ENCODE data around the gene CXCR5. TPM values are rescaled to one million over a fixed set of nuclear protein-coding genes. Genes with fewer than 3 reads are reported as not detected.

CXCR5 gene
- total and polyA plus RNA-seq, 2 donors, result 0.57 to 1.3 TPM

DNA sequence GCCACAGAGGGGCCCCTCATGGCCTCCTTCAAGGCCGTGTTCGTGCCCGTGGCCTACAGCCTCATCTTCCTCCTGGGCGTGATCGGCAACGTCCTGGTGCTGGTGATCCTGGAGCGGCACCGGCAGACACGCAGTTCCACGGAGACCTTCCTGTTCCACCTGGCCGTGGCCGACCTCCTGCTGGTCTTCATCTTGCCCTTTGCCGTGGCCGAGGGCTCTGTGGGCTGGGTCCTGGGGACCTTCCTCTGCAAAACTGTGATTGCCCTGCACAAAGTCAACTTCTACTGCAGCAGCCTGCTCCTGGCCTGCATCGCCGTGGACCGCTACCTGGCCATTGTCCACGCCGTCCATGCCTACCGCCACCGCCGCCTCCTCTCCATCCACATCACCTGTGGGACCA, 10.0 kb downstream of the CXCR5 start:
- peaks cover 8% of the 10 kb centered on the region in 2 donors for H3K36me3 ChIP-seq (ENCODE audit: control insufficient read depth in 2 of 2, insufficient read depth in 2 of 2, low read length in 1 of 2)
- H3K27me3 ChIP-seq (ENCODE audit: control insufficient read depth in 2 of 2, insufficient read depth in 1 of 2, low read length in 1 of 2), result no peaks in the 10 kb centered on the region
- WGBS, result 99% methylated on average over 22 of the region's 22 CpGs
- DNase-seq (ENCODE audit: low read depth in 6 of 9, low spot score in 9 of 9), result no peak
- no peak overlapping the region for H3K4me3 ChIP-seq (ENCODE audit: low read length in 2 of 2)
- H3K4me1 ChIP-seq (ENCODE audit: control insufficient read depth in 2 of 2, insufficient read depth in 2 of 2, low read length in 2 of 2), result peaks cover 47 to 96% of the 10 kb centered on the region in 2 donors
- peak overlapping the region; percentile 87 to 97 for H3K27ac ChIP-seq (ENCODE audit: low read depth in 1 of 2, low read length in 1 of 2)
- peaks cover 0 to 10% of the 10 kb centered on the region in 2 donors for H3K9me3 ChIP-seq (ENCODE audit: control insufficient read depth in 2 of 2, insufficient read depth in 1 of 2, low read length in 1 of 2)

DNA sequence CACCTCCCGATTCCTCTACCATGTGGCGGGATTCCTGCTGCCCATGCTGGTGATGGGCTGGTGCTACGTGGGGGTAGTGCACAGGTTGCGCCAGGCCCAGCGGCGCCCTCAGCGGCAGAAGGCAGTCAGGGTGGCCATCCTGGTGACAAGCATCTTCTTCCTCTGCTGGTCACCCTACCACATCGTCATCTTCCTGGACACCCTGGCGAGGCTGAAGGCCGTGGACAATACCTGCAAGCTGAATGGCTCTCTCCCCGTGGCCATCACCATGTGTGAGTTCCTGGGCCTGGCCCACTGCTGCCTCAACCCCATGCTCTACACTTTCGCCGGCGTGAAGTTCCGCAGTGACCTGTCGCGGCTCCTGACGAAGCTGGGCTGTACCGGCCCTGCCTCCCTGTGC, 10.5 kb downstream of the CXCR5 start:
- H3K9me3 ChIP-seq (ENCODE audit: control insufficient read depth in 2 of 2, insufficient read depth in 1 of 2, low read length in 1 of 2), result peaks cover 0 to 10% of the 10 kb centered on the region in 2 donors
- WGBS, result 96% methylated on average over 19 of the region's 19 CpGs
- H3K4me3 ChIP-seq (ENCODE audit: low read length in 2 of 2), result no peak overlapping the region
- H3K27ac ChIP-seq (ENCODE audit: low read depth in 1 of 2, low read length in 1 of 2), result no peak overlapping the region
- H3K36me3 ChIP-seq (ENCODE audit: control insufficient read depth in 2 of 2, insufficient read depth in 2 of 2, low read length in 1 of 2), result peaks cover 13% of the 10 kb centered on the region in 2 donors
- no peaks in the 10 kb centered on the region for H3K27me3 ChIP-seq (ENCODE audit: control insufficient read depth in 2 of 2, insufficient read depth in 1 of 2, low read length in 1 of 2)
- no peak for DNase-seq (ENCODE audit: low read depth in 6 of 9, low spot score in 9 of 9)
- peaks cover 44 to 91% of the 10 kb centered on the region in 2 donors for H3K4me1 ChIP-seq (ENCODE audit: control insufficient read depth in 2 of 2, insufficient read depth in 2 of 2, low read length in 2 of 2)

DNA sequence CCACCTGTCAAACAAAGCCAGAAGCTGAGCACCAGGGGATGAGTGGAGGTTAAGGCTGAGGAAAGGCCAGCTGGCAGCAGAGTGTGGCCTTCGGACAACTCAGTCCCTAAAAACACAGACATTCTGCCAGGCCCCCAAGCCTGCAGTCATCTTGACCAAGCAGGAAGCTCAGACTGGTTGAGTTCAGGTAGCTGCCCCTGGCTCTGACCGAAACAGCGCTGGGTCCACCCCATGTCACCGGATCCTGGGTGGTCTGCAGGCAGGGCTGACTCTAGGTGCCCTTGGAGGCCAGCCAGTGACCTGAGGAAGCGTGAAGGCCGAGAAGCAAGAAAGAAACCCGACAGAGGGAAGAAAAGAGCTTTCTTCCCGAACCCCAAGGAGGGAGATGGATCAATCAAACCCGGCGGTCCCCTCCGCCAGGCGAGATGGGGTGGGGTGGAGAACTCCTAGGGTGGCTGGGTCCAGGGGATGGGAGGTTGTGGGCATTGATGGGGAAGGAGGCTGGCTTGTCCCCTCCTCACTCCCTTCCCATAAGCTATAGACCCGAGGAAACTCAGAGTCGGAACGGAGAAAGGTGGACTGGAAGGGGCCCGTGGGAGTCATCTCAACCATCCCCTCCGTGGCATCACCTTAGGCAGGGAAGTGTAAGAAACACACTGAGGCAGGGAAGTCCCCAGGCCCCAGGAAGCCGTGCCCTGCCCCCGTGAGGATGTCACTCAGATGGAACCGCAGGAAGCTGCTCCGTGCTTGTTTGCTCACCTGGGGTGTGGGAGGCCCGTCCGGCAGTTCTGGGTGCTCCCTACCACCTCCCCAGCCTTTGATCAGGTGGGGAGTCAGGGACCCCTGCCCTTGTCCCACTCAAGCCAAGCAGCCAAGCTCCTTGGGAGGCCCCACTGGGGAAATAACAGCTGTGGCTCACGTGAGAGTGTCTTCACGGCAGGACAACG, 11.7 kb downstream of the CXCR5 start:
- H3K9me3 ChIP-seq (ENCODE audit: control insufficient read depth in 2 of 2, insufficient read depth in 1 of 2, low read length in 1 of 2), result peaks cover 0 to 10% of the 10 kb centered on the region in 2 donors
- DNase-seq (ENCODE audit: low read depth in 6 of 9, low spot score in 9 of 9), result peak in 4 of 9 donors; percentile 69 to 88 (median 74)
- no peaks in the 10 kb centered on the region for H3K27me3 ChIP-seq (ENCODE audit: control insufficient read depth in 2 of 2, insufficient read depth in 1 of 2, low read length in 1 of 2)
- 74% methylated on average over 26 of the region's 26 CpGs for WGBS
- H3K4me3 ChIP-seq (ENCODE audit: low read length in 2 of 2), result peak overlapping the region in 1 of 2 donors; percentile 4
- H3K4me1 ChIP-seq (ENCODE audit: control insufficient read depth in 2 of 2, insufficient read depth in 2 of 2, low read length in 2 of 2), result peaks cover 42 to 79% of the 10 kb centered on the region in 2 donors
- peaks cover 24 to 25% of the 10 kb centered on the region in 2 donors for H3K36me3 ChIP-seq (ENCODE audit: control insufficient read depth in 2 of 2, insufficient read depth in 2 of 2, low read length in 1 of 2)
- H3K27ac ChIP-seq (ENCODE audit: low read depth in 1 of 2, low read length in 1 of 2), result peak overlapping the region; percentile 60 to 87

DNA sequence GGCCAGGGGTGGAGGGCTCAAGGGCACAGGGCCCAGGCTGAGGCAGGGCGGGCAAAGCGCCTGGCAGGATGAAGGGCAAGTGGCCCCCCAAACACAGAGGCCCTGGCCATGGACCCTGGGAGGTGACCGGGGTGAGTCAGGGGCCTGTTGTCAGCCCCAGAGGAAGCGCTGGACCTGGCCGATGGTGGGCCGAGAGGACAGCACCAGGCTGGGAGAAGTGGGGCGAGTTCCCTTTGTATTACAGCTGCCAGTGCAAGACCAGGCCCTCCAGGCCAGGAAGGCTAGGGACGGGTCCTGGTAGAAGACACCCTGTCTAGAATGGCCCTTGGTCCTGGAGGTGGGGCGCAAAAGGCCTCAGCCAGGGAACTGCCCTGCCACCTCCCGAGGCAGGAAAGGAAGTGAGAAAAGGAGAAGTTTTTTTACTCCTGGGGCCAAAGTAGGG, 12.8 kb downstream of the CXCR5 start:
- no peak for DNase-seq (ENCODE audit: low read depth in 6 of 9, low spot score in 9 of 9)
- H3K4me3 ChIP-seq (ENCODE audit: low read length in 2 of 2), result no peak overlapping the region
- H3K27ac ChIP-seq (ENCODE audit: low read depth in 1 of 2, low read length in 1 of 2), result peak overlapping the region in 1 of 2 donors; percentile 26
- H3K36me3 ChIP-seq (ENCODE audit: control insufficient read depth in 2 of 2, insufficient read depth in 2 of 2, low read length in 1 of 2), result peaks cover 36% of the 10 kb centered on the region in 2 donors
- no peaks in the 10 kb centered on the region for H3K27me3 ChIP-seq (ENCODE audit: control insufficient read depth in 2 of 2, insufficient read depth in 1 of 2, low read length in 1 of 2)
- H3K9me3 ChIP-seq (ENCODE audit: control insufficient read depth in 2 of 2, insufficient read depth in 1 of 2, low read length in 1 of 2), result peaks cover 0 to 10% of the 10 kb centered on the region in 2 donors
- H3K4me1 ChIP-seq (ENCODE audit: control insufficient read depth in 2 of 2, insufficient read depth in 2 of 2, low read length in 2 of 2), result peaks cover 39 to 68% of the 10 kb centered on the region in 2 donors
- WGBS, result 93% methylated on average over 10 of the region's 10 CpGs

DNA sequence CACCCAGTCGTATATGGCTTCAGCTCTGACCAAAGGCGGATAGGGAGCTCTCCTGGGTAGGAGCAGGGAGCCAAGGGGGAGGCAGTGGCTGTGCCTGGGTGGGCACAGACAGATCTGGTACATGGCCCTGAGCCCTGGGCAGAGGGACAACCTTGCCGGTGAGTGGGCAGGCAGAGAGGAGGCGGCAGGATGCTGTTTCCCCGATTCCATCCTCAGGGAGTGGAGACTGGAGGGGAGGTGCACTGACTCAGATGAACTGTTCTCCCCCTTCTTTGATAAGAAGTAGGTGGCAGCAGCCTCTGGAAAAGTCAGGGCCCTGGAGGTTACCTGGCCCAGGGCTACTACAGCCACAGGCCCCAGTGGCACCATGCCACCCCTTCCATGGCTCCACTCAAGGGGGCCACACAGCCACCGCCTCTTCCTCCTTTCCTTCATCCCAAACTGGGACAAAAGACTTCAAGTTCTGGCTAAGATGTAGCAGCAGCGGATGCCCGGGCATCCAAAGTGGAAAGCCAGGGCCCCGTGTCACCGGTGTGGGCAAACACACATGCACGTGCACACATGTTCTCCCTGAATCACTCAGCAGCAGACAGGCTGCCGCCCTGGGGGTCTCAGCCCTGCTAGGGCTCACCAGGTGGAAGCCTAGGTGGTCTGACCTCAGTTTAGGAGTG, 13.4 kb downstream of the CXCR5 start:
- DNase-seq (ENCODE audit: low read depth in 6 of 9, low spot score in 9 of 9), result no peak
- 95% methylated on average over 12 of the region's 12 CpGs for WGBS
- Histone ChIP-seq H3K4me3 (ENCODE audit: low read length in 2 of 2) (no peak overlapping the region), H3K4me1 (ENCODE audit: control insufficient read depth in 2 of 2, insufficient read depth in 2 of 2, low read length in 2 of 2) (peaks cover 36 to 62% of the 10 kb centered on the region in 2 donors), H3K9me3 (ENCODE audit: control insufficient read depth in 2 of 2, insufficient read depth in 1 of 2, low read length in 1 of 2) (peaks cover 0 to 6% of the 10 kb centered on the region in 2 donors), H3K36me3 (ENCODE audit: control insufficient read depth in 2 of 2, insufficient read depth in 2 of 2, low read length in 1 of 2) (peaks cover 41 to 42% of the 10 kb centered on the region in 2 donors), H3K27me3 (ENCODE audit: control insufficient read depth in 2 of 2, insufficient read depth in 1 of 2, low read length in 1 of 2) (no peaks in the 10 kb centered on the region), H3K27ac (ENCODE audit: low read depth in 1 of 2, low read length in 1 of 2) (no peak overlapping the region)

DNA sequence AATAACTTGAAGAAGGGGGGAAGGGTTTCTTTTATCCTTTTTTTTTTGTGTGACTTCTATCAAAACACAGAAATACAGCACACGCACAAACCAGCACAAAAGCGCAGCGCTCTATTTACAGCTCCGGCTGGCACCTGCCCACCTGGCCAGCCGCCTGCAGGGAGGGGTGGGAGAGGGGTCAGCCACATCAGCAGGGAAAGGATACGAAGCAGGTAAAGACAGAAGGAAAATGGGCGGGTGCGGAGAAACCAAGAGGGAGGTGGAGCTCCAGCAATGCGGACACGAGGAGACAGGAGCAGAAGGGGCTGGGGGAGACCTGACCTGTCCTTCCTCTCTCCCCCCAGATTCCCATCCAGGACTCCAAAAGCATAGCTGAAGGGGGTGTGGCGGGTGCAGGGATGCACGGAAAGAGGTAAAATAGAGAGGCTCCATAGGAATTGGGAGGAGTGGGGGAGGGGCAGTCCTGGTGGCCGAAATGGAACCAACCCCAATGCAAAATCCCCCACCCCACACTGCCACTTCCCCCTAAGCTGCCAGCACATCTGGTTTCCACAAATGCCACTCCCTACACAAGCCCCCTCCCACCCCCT, 14.1 kb downstream of the CXCR5 start:
- Histone ChIP-seq H3K36me3 (ENCODE audit: control insufficient read depth in 2 of 2, insufficient read depth in 2 of 2, low read length in 1 of 2) (peaks cover 49% of the 10 kb centered on the region in 2 donors), H3K27ac (ENCODE audit: low read depth in 1 of 2, low read length in 1 of 2) (no peak overlapping the region), H3K4me1 (ENCODE audit: control insufficient read depth in 2 of 2, insufficient read depth in 2 of 2, low read length in 2 of 2) (peaks cover 31 to 55% of the 10 kb centered on the region in 2 donors), H3K9me3 (ENCODE audit: control insufficient read depth in 2 of 2, insufficient read depth in 1 of 2, low read length in 1 of 2) (peaks cover 0 to 4% of the 10 kb centered on the region in 2 donors), H3K27me3 (ENCODE audit: control insufficient read depth in 2 of 2, insufficient read depth in 1 of 2, low read length in 1 of 2) (no peaks in the 10 kb centered on the region), H3K4me3 (ENCODE audit: low read length in 2 of 2) (no peak overlapping the region)
- WGBS, result 96% methylated on average over 13 of the region's 13 CpGs
- DNase-seq (ENCODE audit: low read depth in 6 of 9, low spot score in 9 of 9), result no peak

DNA sequence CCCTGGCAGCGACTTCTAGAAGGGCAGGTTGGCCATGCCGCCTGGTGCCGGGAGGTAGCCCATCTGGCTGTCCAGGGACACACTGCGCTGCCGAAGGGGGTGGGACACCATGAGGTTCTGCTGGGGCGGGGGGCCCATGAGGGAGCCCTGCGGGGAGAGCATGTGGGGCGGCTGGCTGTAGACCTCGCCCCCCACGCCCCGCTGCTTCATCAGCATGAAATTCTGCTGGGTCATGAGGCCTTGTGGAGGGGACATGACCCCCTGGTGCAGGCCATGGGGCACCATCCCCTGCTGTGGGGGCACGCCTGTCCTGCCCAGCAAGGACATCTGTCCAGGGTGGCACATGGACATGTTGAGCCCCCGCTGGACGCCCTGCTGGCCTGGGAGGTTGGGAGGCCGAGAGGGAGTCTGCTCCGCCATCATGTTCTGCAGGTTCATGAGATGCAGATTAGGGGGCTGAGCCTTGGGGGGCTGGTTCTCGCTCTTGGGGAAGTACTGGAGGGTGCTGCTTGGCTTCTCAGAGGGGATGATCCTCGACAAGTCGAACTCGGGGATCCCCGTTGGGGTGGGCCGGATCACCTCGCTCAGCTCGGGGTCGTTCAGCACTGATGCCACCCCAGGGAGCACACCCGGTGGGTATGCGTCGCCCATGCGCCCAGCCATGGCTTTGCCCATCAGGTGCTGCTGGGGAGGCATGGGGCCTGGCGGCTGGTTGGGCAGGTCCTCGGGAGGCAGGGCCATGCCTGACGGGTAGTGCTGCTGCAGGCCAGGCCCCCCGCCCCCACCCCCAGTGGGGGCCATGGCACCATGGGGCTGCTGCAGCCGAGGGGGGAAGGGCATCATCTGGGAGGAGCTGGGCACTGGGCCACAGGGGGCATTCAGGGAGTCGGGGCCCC, 15.0 kb downstream of the CXCR5 start:
- Histone ChIP-seq H3K36me3 (ENCODE audit: control insufficient read depth in 2 of 2, insufficient read depth in 2 of 2, low read length in 1 of 2) (peaks cover 52 to 57% of the 10 kb centered on the region in 2 donors), H3K4me1 (ENCODE audit: control insufficient read depth in 2 of 2, insufficient read depth in 2 of 2, low read length in 2 of 2) (peaks cover 22 to 46% of the 10 kb centered on the region in 2 donors), H3K27me3 (ENCODE audit: control insufficient read depth in 2 of 2, insufficient read depth in 1 of 2, low read length in 1 of 2) (no peaks in the 10 kb centered on the region), H3K9me3 (ENCODE audit: control insufficient read depth in 2 of 2, insufficient read depth in 1 of 2, low read length in 1 of 2) (peaks cover 0 to 4% of the 10 kb centered on the region in 2 donors), H3K27ac (ENCODE audit: low read depth in 1 of 2, low read length in 1 of 2) (no peak overlapping the region), H3K4me3 (ENCODE audit: low read length in 2 of 2) (no peak overlapping the region)
- DNase-seq (ENCODE audit: low read depth in 6 of 9, low spot score in 9 of 9), result no peak
- 98% methylated on average over 35 of the region's 35 CpGs for WGBS

DNA sequence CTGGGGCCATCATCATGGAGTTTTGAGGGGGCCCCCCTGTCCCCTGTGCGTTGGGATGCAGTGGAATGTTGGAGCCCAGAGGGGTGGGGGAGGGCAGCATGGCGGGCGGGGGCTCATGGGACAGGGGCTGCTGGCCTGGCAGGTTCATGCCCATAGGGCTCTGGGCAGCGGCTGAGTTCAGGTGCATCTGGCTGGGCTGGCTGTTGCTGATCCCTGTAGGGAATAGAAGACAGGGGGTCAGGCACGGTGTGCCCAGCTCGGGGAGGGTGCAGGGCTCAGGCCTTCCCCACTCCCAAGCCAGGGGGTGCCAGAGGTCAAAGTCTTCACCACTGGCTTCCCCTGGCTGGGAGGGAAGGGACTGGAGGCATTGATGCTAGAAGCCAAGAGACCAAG, 15.6 kb downstream of the CXCR5 start:
- peaks cover 0 to under 1% of the 10 kb centered on the region in 2 donors for H3K9me3 ChIP-seq (ENCODE audit: control insufficient read depth in 2 of 2, insufficient read depth in 1 of 2, low read length in 1 of 2)
- H3K27me3 ChIP-seq (ENCODE audit: control insufficient read depth in 2 of 2, insufficient read depth in 1 of 2, low read length in 1 of 2), result no peaks in the 10 kb centered on the region
- WGBS, result 97% methylated on average over 6 of the region's 6 CpGs
- H3K4me1 ChIP-seq (ENCODE audit: control insufficient read depth in 2 of 2, insufficient read depth in 2 of 2, low read length in 2 of 2), result peaks cover 21 to 40% of the 10 kb centered on the region in 2 donors
- DNase-seq (ENCODE audit: low read depth in 6 of 9, low spot score in 9 of 9), result no peak
- peaks cover 54 to 60% of the 10 kb centered on the region in 2 donors for H3K36me3 ChIP-seq (ENCODE audit: control insufficient read depth in 2 of 2, insufficient read depth in 2 of 2, low read length in 1 of 2)
- no peak overlapping the region for H3K4me3 ChIP-seq (ENCODE audit: low read length in 2 of 2)
- H3K27ac ChIP-seq (ENCODE audit: low read depth in 1 of 2, low read length in 1 of 2), result no peak overlapping the region
